Calu3 (cell line): ENCODE results near the gene MGA. TPM values are rescaled to one million over a fixed set of nuclear protein-coding genes. Genes with fewer than 3 reads are reported as not detected.
A peak's percentile ranks its signal among the peaks of the same experiment; 100 is the strongest.

Experiments
- BruUV-seq: library from RNA; stranded (reverse); fragments of 400-500 nt; replicated peaks from 2 replicates; lab custom pipeline; 2021; lab: Mats Ljungman, UMichigan
- CTCF ChIA-PET: fragments of 300-600 bp; sonication (Branson Sonifier 250); formaldehyde crosslinking; loops from one replicate; lab custom pipeline; 2022; ENCODE audit warnings: antibody characterized with exemption; lab: Charles Lee
- DNase-seq: peaks from one replicate; pipeline ENCODE4 v3.0.0; 2022
- H3K27ac Mint-ChIP-seq: one replicate; pipeline ENCODE4 v1.8.0; 2022; ENCODE audit warnings: mixed read lengths; ENCODE audit not compliant: unreplicated experiment
- H3K27me3 Mint-ChIP-seq: one replicate; pipeline ENCODE4 v1.8.0; 2022; ENCODE audit warnings: mixed read lengths; ENCODE audit not compliant: unreplicated experiment
- H3K36me3 Mint-ChIP-seq: one replicate; pipeline ENCODE4 v1.8.0; 2022; ENCODE audit warnings: mild to moderate bottlenecking, moderate library complexity, mixed read lengths; ENCODE audit not compliant: insufficient read depth, unreplicated experiment
- H3K4me1 Mint-ChIP-seq: one replicate; pipeline ENCODE4 v1.8.0; 2022; ENCODE audit warnings: mild to moderate bottlenecking, low read depth, mixed read lengths; ENCODE audit not compliant: unreplicated experiment
- H3K4me3 Mint-ChIP-seq: one replicate; pipeline ENCODE4 v1.8.0; 2022; ENCODE audit warnings: mild to moderate bottlenecking, low read depth, moderate library complexity, mixed read lengths; ENCODE audit not compliant: unreplicated experiment
- H3K9me3 Mint-ChIP-seq: one replicate; pipeline ENCODE4 v1.8.0; 2022; ENCODE audit warnings: low read depth, mixed read lengths; ENCODE audit not compliant: unreplicated experiment
- CTCF ChIP-seq: fragments of 200-600 bp; IDR thresholded peaks from one replicate; pipeline ENCODE4 v1.8.0; 2022; ENCODE audit warnings: antibody characterized with exemption; ENCODE audit not compliant: unreplicated experiment
- intact Hi-C: fragments of 100-400 bp; cut with micrococcal nuclease; formaldehyde crosslinking; loops from one replicate; pipeline ENCODE4 v1.10.0; 2022; ENCODE audit not compliant: unreplicated experiment
- total RNA-seq: library from RNA; stranded (reverse); gene quantifications from 2 replicates; pipeline ENCODE4 v1.2.3, GENCODE V29; 2022

Gene MGA
- total RNA-seq, 1 experiment from 2014 or later, result 26.4 TPM

- DNase-seq, result no peak
- Mint-ChIP-seq H3K4me1 (no peaks in the 10 kb centered on the region), H3K27ac (no peak overlapping the region), H3K27me3 (no peaks in the 10 kb centered on the region), H3K4me3 (no peak overlapping the region), H3K9me3 (no peaks in the 10 kb centered on the region), H3K36me3 (peaks cover 16% of the 10 kb centered on the region)
- intact Hi-C loops, result no loop called here
- CTCF ChIA-PET, result no interaction called here
- BruUV-seq, result TSS peak; percentile 57
- no peak for TF ChIP-seq CTCF
Observed at GRCh38 chr15:41622901-41623300, 37.3 kb upstream of the MGA start.

DNA sequence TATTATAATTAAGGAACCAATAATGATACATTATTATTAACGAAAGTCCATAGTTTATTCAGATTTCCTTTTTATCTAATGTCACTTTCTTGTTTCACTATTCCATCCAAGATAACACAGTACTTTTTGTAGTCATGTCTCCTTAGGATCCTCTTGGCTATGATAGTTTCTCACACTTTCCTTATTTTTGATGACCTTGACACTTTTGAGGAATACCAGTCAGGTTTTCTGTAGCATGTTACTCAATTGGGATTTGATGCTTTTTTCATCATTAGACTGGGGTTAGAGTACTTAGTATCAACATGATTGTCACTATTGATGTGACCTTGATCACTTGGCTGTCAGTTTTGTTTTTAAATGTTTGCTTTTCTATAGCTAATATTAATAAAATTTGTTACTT is 33.0 kb upstream of the MGA start:
- Mint-ChIP-seq H3K4me1 (no peaks in the 10 kb centered on the region), H3K4me3 (no peak overlapping the region), H3K27me3 (no peaks in the 10 kb centered on the region), H3K9me3 (no peaks in the 10 kb centered on the region), H3K27ac (no peak overlapping the region), H3K36me3 (peaks cover under 1% of the 10 kb centered on the region)
- TF ChIP-seq CTCF, result no peak
- intact Hi-C loops, result no loop called here
- BruUV-seq, result no TSS peak
- CTCF ChIA-PET, result no interaction called here
- no peak for DNase-seq

DNA sequence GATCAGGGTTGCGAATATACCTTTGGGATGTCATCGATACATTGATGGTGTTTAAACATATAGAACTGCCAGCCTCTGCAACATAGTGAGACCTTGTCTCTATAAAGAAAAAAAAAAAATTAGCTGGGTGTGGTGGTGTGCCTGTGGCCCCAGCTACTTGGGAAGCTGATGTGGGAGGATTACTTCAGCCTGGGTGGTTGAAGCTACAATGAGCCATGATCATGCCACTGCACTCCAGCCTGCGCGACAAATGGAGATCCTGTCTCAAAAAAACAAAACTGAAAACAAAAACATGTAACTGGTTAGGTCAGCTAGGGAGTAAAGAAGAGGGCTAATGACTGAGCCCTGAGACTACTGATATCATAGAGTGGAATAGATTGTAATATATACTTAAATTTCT is 30.7 kb upstream of the MGA start:
- Mint-ChIP-seq H3K27ac (no peak overlapping the region), H3K4me3 (no peak overlapping the region), H3K9me3 (no peaks in the 10 kb centered on the region), H3K36me3 (no peaks in the 10 kb centered on the region), H3K27me3 (no peaks in the 10 kb centered on the region), H3K4me1 (peaks cover 10% of the 10 kb centered on the region)
- DNase-seq, result no peak
- intact Hi-C loops, result no loop called here
- no TSS peak for BruUV-seq
- TF ChIP-seq CTCF, result no peak
- CTCF ChIA-PET, result no interaction called here

DNA sequence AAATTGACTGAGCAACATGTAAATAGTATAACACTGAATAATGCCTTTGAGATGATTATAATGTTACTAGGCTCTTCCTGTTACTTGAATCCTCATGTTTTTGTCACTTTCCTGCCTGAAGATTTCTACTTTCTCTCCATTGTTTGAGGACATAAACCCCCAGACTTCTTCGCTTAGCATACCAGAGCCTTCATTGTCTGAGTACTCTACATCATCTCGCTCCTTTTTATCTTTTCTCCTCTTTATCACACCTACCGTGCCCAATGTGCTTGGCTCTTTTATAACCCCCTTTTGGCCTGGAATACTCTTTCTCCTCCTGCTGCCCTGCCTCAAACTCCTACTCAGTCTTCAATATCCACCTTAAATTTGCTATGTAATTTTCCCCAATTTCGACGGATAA is 30.3 kb upstream of the MGA start:
- no peak for TF ChIP-seq CTCF
- Mint-ChIP-seq H3K4me3 (no peak overlapping the region), H3K4me1 (peaks cover 14% of the 10 kb centered on the region), H3K27me3 (no peaks in the 10 kb centered on the region), H3K9me3 (no peaks in the 10 kb centered on the region), H3K27ac (no peak overlapping the region), H3K36me3 (no peaks in the 10 kb centered on the region)
- CTCF ChIA-PET, result no interaction called here
- intact Hi-C loops, result no loop called here
- no peak for DNase-seq
- no TSS peak for BruUV-seq
